ENCODE results near the gene ARHGDIB. TPM values are rescaled to one million over a fixed set of nuclear protein-coding genes. Genes with fewer than 3 reads are reported as not detected.

The ARHGDIB gene
- total and polyA plus RNA-seq, 2 donors from 2014 or later = 127 to 151 TPM

DNA sequence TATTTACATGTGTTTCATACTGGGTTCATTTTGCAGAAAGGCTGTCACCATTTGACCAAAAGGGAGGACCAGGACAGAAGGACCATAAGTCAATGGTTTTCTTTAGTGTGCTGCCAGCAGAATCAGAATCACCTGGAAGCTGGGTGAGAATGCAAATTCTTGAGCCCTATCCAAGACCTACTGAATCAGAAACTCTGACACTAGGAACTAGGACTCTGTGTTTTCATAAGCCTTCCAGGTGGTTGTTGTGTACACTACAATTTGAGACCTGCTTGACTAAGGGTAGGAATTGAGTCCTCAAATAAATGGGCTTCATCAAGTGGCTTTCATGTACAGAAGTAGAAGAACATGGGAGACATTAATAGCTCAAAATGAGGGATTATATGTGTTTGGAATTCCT, 43.7 kb upstream of the ARHGDIB start:
- FAIRE-seq (no peak), DNase-seq (peak in 1 of 5 donors; percentile 44)
- Histone ChIP-seq H3K4me1 (ENCODE audit: control insufficient read depth in 2 of 3, insufficient read depth in 2 of 3, low read depth in 1 of 3, low read length in 3 of 3) (peaks cover 0 to 2% (median 0%) of the 10 kb centered on the region in 3 donors), H3K27ac (ENCODE audit: low read depth in 2 of 2, low read length in 2 of 2) (no peak overlapping the region), H3K36me3 (ENCODE audit: control insufficient read depth in 2 of 3, insufficient read depth in 3 of 3, low read length in 3 of 3) (no peaks in the 10 kb centered on the region), H3K4me3 (ENCODE audit: low read length in 3 of 3) (no peak overlapping the region), H3K9me3 (ENCODE audit: control insufficient read depth in 2 of 3, insufficient read depth in 1 of 3, low read length in 3 of 3) (no peaks in the 10 kb centered on the region), H3K27me3 (ENCODE audit: control insufficient read depth, insufficient read depth, low read length) (no peaks in the 10 kb centered on the region), H3K9ac (ENCODE audit: low read length in 3 of 3) (no peak overlapping the region)
- intact Hi-C loops (cut with DNase I) = no loop called here
- TF ChIP-seq CTCF (IDR thresholded peaks at IDR 0.05; ENCODE audit: borderline replicate concordance, extremely low read depth, insufficient read depth) = no peak

DNA sequence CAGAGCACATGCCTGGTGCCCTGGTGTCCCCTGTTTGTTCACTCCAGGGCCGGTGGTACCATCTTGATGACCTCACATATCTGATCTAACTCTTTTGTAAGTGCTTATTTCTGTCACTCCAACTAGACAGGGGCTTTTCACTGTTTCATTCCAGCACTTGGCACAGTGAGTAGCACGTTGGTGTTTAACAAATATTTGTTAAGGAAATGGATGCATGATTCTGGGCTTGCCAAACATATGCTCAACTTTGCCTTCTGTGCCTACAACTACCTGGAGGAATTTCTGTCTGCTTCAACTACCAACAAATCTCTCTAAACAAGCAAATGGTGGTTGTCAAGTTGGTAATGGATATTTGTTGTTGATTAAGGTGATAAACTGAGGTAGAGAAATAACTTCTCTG, 43.0 kb upstream of the ARHGDIB start:
- intact Hi-C loops (cut with DNase I) = no loop called here
- H3K9ac ChIP-seq (ENCODE audit: low read length in 3 of 3) = no peak overlapping the region
- no peak overlapping the region for H3K27ac ChIP-seq (ENCODE audit: low read depth in 2 of 2, low read length in 2 of 2)
- H3K4me3 ChIP-seq (ENCODE audit: low read length in 3 of 3) = no peak overlapping the region
- peaks cover 0 to 5% (median 0%) of the 10 kb centered on the region in 3 donors for H3K4me1 ChIP-seq (ENCODE audit: control insufficient read depth in 2 of 3, insufficient read depth in 2 of 3, low read depth in 1 of 3, low read length in 3 of 3)
- no peaks in the 10 kb centered on the region for H3K27me3 ChIP-seq (ENCODE audit: control insufficient read depth, insufficient read depth, low read length)
- FAIRE-seq = no peak
- DNase-seq = no peak
- H3K9me3 ChIP-seq (ENCODE audit: control insufficient read depth in 2 of 3, insufficient read depth in 1 of 3, low read length in 3 of 3) = no peaks in the 10 kb centered on the region
- H3K36me3 ChIP-seq (ENCODE audit: control insufficient read depth in 2 of 3, insufficient read depth in 3 of 3, low read length in 3 of 3) = no peaks in the 10 kb centered on the region
- no peak for TF ChIP-seq CTCF (IDR thresholded peaks at IDR 0.05; ENCODE audit: borderline replicate concordance, extremely low read depth, insufficient read depth)

DNA sequence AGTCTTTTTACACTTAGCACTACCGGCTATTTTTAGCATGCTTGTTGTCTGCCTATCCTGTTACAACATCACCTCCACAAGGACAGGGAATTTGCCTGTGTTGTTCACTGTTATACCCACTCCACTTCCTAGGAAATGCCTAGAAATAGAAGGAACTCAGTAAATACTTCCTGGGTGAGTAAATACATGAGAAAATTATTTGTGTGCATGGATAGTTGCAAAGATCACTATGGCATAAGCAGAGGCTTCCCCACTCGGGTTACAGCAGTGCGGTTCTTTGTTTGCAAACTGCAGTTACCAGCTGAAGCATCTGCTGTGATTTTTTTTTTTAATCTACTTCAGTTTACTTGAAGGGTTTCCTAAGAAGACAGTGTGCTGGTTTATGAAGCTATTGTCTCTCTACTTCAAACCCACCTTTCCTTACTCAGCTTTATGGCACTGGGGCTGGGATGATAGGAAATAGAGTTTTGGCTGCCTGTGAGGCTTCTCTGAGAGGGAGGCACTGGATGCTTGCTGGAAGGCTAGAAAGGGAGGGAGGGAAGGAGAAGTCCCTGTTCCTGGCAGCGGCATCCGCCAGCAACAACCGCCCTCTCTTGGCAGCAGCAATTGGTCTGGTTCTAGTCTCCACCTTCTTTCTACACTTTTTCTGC, 40.5 kb upstream of the ARHGDIB start:
- peaks cover 0 to 5% (median 0%) of the 10 kb centered on the region in 3 donors for H3K4me1 ChIP-seq (ENCODE audit: control insufficient read depth in 2 of 3, insufficient read depth in 2 of 3, low read depth in 1 of 3, low read length in 3 of 3)
- H3K36me3 ChIP-seq (ENCODE audit: control insufficient read depth in 2 of 3, insufficient read depth in 3 of 3, low read length in 3 of 3) = no peaks in the 10 kb centered on the region
- intact Hi-C loops (cut with DNase I) = no loop called here
- H3K27me3 ChIP-seq (ENCODE audit: control insufficient read depth, insufficient read depth, low read length) = no peaks in the 10 kb centered on the region
- H3K4me3 ChIP-seq (ENCODE audit: low read length in 3 of 3) = no peak overlapping the region
- H3K9ac ChIP-seq (ENCODE audit: low read length in 3 of 3) = no peak overlapping the region
- no peak for TF ChIP-seq CTCF (IDR thresholded peaks at IDR 0.05; ENCODE audit: borderline replicate concordance, extremely low read depth, insufficient read depth)
- no peak overlapping the region for H3K27ac ChIP-seq (ENCODE audit: low read depth in 2 of 2, low read length in 2 of 2)
- DNase-seq = peak; percentile 28 to 70 (median 50)
- H3K9me3 ChIP-seq (ENCODE audit: control insufficient read depth in 2 of 3, insufficient read depth in 1 of 3, low read length in 3 of 3) = no peaks in the 10 kb centered on the region
- no peak for FAIRE-seq

DNA sequence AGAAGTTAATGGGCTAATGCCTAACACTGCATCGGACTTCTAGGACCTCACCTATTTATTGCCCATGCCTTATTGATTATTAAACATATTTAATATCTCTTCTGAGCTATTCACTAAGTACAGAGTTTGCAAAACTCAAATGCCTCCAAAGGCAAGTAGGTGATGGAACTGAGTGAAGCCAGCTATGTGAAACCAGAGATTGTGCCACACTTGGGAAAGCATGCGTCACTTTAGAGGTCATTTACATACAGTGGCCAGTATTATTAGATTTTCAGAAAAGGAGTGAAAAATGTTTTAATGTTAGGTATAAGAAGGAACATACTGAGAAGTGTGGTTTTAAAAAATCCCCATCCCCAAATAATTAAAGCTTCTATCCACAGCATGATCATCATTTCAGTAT, 39.2 kb upstream of the ARHGDIB start:
- intact Hi-C loops (cut with DNase I) = no loop called here
- peaks cover 0 to 1% (median 0%) of the 10 kb centered on the region in 3 donors for H3K9me3 ChIP-seq (ENCODE audit: control insufficient read depth in 2 of 3, insufficient read depth in 1 of 3, low read length in 3 of 3)
- no peak for TF ChIP-seq CTCF (IDR thresholded peaks at IDR 0.05; ENCODE audit: borderline replicate concordance, extremely low read depth, insufficient read depth)

More for the DNA sequence above, 39.2 kb upstream of the ARHGDIB start:
- no peaks in the 10 kb centered on the region for H3K27me3 ChIP-seq (ENCODE audit: control insufficient read depth, insufficient read depth, low read length)
- H3K4me1 ChIP-seq (ENCODE audit: control insufficient read depth in 2 of 3, insufficient read depth in 2 of 3, low read depth in 1 of 3, low read length in 3 of 3) = peaks cover 0 to 5% (median 0%) of the 10 kb centered on the region in 3 donors
- no peak overlapping the region for H3K9ac ChIP-seq (ENCODE audit: low read length in 3 of 3)
- H3K27ac ChIP-seq (ENCODE audit: low read depth in 2 of 2, low read length in 2 of 2) = no peak overlapping the region
- no peak overlapping the region for H3K4me3 ChIP-seq (ENCODE audit: low read length in 3 of 3)
- FAIRE-seq = no peak
- no peaks in the 10 kb centered on the region for H3K36me3 ChIP-seq (ENCODE audit: control insufficient read depth in 2 of 3, insufficient read depth in 3 of 3, low read length in 3 of 3)
- DNase-seq = no peak

All from kidney (tissue), 14 donors.